Measurements from ENCODE around the gene ATRNL1. TPM values are rescaled to one million over a fixed set of nuclear protein-coding genes. Genes with fewer than 3 reads are reported as not detected.

Gene ATRNL1
- total and polyA plus RNA-seq, 2 of the 8 experiments (the other 6 are each of a cell fraction or from before 2014, with no cell fraction given), result 5.1 to 17.6 TPM

DNA sequence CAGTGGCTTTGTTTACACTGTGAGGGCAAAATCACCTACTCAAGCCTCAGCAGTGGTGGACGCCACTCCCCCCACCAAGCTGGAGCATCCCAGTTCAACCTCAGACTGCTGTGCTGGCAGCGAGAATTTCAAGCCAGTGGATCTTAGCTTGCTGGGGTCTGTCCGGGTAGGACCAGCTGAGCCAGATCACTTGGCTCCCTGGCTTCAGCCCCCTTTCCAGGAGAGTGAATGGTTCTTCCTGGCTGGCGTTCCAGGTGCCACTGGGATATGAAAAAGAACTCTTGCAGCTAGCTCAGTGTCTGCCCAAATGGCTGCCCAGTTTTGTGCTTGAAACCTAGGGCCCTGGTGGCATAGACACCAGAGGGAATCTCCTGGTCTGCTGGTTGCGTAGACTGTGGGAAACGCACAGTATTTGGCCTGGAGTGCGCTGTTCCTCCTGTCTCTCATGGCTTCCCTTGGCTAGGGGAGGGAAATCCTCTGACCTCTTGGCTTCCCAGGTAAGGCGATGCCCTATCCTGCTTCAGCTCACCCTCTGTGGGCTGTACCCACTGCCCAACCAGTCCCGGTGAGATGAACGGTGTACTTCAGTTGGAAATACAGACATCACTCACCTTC is 398.5 kb downstream of the ATRNL1 start:
- no peak overlapping the region for H3K4ac ChIP-seq (replicated peaks; ENCODE audit: insufficient read length, low read depth, low read length)
- H2BK20ac ChIP-seq (ENCODE audit: low read length), result no peak overlapping the region
- CTCF ChIA-PET (ENCODE audit: partially characterized antibody), result interaction anchor here (1.1 kb wide), 1 partner anchor 9 kb away, joined by 4 read pairs; no protein-coding TSS in a partner anchor
- no peak overlapping the region for H4K5ac ChIP-seq (ENCODE audit: insufficient read length, low read depth, low read length)
- H4K20me1 ChIP-seq (replicated peaks in 1 of 2; ENCODE audit: control insufficient read depth in 1 of 2, insufficient read depth in 2 of 2, low read length in 2 of 2), result no peaks in the 10 kb centered on the region
- H3K4me3 ChIP-seq (ENCODE audit: extremely low read depth in 1 of 4, insufficient read depth in 2 of 4, low read depth in 3 of 4, low read length in 4 of 4), result no peak overlapping the region
- FAIRE-seq (no peak), DNase-seq (ENCODE audit: low read depth in 1 of 2, low spot score in 2 of 2) (no peak)
- no peak overlapping the region for H2AK5ac ChIP-seq (ENCODE audit: low read depth, low read length)
- POLR2A ChIA-PET (ENCODE audit: partially characterized antibody), result no interaction called here
- no peak overlapping the region for H4K8ac ChIP-seq (ENCODE audit: extremely low read depth, insufficient read depth, low read length)
- WGBS, 2 experiments (ENCODE audit: extremely low coverage in 1 of 2, insufficient coverage in 1 of 2, insufficient read length in 1 of 2, insufficient replicate concordance in 2 of 2, low coverage in 1 of 2, low lambda C conversion rate in 2 of 2, missing lambda C conversion rate in 1 of 2), result 88% methylated on average over 10 of the region's 10 CpGs; no CpG with 5 or more reads in 1 of the 2 experiments
- no peak overlapping the region for H2BK15ac ChIP-seq (ENCODE audit: low read length)
- H3K79me2 ChIP-seq (ENCODE audit: control insufficient read depth in 1 of 2, insufficient read depth in 2 of 2, low read length in 2 of 2), result no peaks in the 10 kb centered on the region
- no peak overlapping the region for H3K4me2 ChIP-seq (ENCODE audit: insufficient read depth in 1 of 2, low read depth in 2 of 2, low read length in 2 of 2)
- no peak overlapping the region for H3K27ac ChIP-seq (ENCODE audit: low read depth, low read length)
- H2AFZ ChIP-seq (ENCODE audit: low read length), result no peak overlapping the region
- no peaks in the 10 kb centered on the region for H3K79me1 ChIP-seq (ENCODE audit: low read depth, low read length)
- no peaks in the 10 kb centered on the region for H3K27me3 ChIP-seq (replicated peaks in 1 of 4; ENCODE audit: control insufficient read depth in 3 of 4, extremely low read depth in 1 of 4, insufficient read depth in 3 of 4, low read length in 3 of 4)
- H3K23ac ChIP-seq (ENCODE audit: insufficient read length), result no peak overlapping the region
- H2BK12ac ChIP-seq (ENCODE audit: low read depth, low read length), result no peak overlapping the region
- no peak overlapping the region for H2BK120ac ChIP-seq (replicated peaks; ENCODE audit: low read depth, low read length)
- H3K36me3 ChIP-seq (ENCODE audit: control insufficient read depth in 2 of 4, insufficient read depth in 4 of 4, low read length in 3 of 4), result no peaks in the 10 kb centered on the region
- no peak overlapping the region for H2BK5ac ChIP-seq (ENCODE audit: low read depth, low read length)
- H3K9ac ChIP-seq (replicated peaks in 1 of 4; ENCODE audit: extremely low read depth in 1 of 4, low read depth in 3 of 4, low read length in 3 of 4), result no peak overlapping the region
- H3K4me1 ChIP-seq (replicated peaks in 1 of 4; ENCODE audit: control insufficient read depth in 3 of 4, insufficient read depth in 4 of 4, low read length in 3 of 4), result no peaks in the 10 kb centered on the region
- H3K23me2 ChIP-seq (ENCODE audit: low read depth, low read length), result no peaks in the 10 kb centered on the region
- H3K56ac ChIP-seq (replicated peaks; ENCODE audit: insufficient read length, low read depth, low read length), result no peak overlapping the region
- TF ChIP-seq SP4 (IDR thresholded peaks at IDR 0.05; ENCODE audit: low read length) (no peak), CHD1 (IDR thresholded peaks at IDR 0.05; ENCODE audit: low read depth, low read length) (no peak), TCF12 (IDR thresholded peaks at IDR 0.05; ENCODE audit: low read depth, low read length) (no peak), EP300 (IDR thresholded peaks at IDR 0.05; ENCODE audit: borderline replicate concordance in 1 of 2, low read depth in 2 of 2, low read length in 2 of 2) (no peak), RXRA (IDR thresholded peaks at IDR 0.05; ENCODE audit: insufficient read depth, low read depth, low read length) (no peak)
- TF ChIP-seq, protein P1, sequence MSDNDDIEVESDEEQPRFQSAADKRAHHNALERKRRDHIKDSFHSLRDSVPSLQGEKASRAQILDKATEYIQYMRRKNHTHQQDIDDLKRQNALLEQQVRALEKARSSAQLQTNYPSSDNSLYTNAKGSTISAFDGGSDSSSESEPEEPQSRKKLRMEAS (IDR thresholded peaks at IDR 0.05), result no peak
- H3K14ac ChIP-seq (ENCODE audit: insufficient read length), result no peak overlapping the region
- no peaks in the 10 kb centered on the region for H3K9me3 ChIP-seq (ENCODE audit: insufficient read depth in 2 of 2, low read depth in 1 of 2, low read length in 1 of 2)
- H3K18ac ChIP-seq (ENCODE audit: extremely low read depth, low read length), result no peak overlapping the region
- no peak overlapping the region for H4K91ac ChIP-seq (replicated peaks; ENCODE audit: insufficient read length, low read length)

Measured in H1 (cell line).